ENCODE data around the gene FPR3.

FPR3 gene

DNA sequence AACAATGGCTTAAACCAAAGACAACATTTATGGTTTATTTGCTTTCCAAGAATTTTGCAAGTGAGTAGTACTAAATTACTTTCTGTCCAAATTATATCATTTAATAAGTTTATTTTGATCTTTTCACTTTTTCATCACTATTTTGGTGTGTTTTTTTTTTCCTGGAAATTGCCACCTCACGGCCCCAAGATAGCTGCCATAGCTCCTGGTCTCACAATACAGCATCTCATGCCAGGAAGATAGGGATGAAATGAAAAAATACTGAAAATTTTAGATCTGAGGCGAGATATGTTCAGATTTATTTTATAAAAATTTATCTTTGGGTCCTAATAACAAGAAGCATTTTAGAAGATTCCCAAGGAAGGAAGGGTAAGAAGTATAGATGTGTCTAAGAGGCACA, 6.9 kb upstream of the FPR3 start (continued):
- no peak for TF ChIP-seq ZNF645 (tag by site-specific recombination; IDR thresholded peaks at IDR 0.05)
- no peak for TF ChIP-seq ZNF221 (tag by site-specific recombination; IDR thresholded peaks at IDR 0.05; ENCODE audit: borderline replicate concordance)
- TF ChIP-seq ZNF114 (tag by site-specific recombination; IDR thresholded peaks at IDR 0.05) = no peak
- no peak for TF ChIP-seq ZSCAN4 (tag by site-specific recombination; IDR thresholded peaks at IDR 0.05)
- TF ChIP-seq ZNF433 (tag by site-specific recombination; IDR thresholded peaks at IDR 0.05; ENCODE audit: low read depth) = no peak
- no peak for TF ChIP-seq MEIS1 (CRISPR knock-in tag; IDR thresholded peaks at IDR 0.05; ENCODE audit: borderline replicate concordance)
- TF ChIP-seq ZBTB21 (tag by site-specific recombination; IDR thresholded peaks at IDR 0.05) = no peak
- no peak for TF ChIP-seq BCL11A (tag by site-specific recombination; IDR thresholded peaks at IDR 0.05; ENCODE audit: low read depth)

GRCh38 chr19:51789061-51789795, 5.7 kb upstream of the FPR3 start:
- Histone ChIP-seq H3K4me1 (ENCODE audit: control insufficient read depth, insufficient read depth, low read length) (no peaks in the 10 kb centered on the region), H3K36me3 (ENCODE audit: control insufficient read depth in 2 of 2, insufficient read depth in 1 of 2, low read length in 2 of 2) (no peaks in the 10 kb centered on the region), H3K9me3 (ENCODE audit: control insufficient read depth, insufficient read depth, low read depth, low read length) (no peaks in the 10 kb centered on the region), H3K27ac (ENCODE audit: extremely low read depth, low read depth, low read length) (no peak overlapping the region), H3K4me3 (ENCODE audit: low read depth, low read length) (no peak overlapping the region)
- ChIA-PET POLR2A (no interaction called here), CTCF (interaction anchor here (1.1 kb wide), 1 partner anchor 368 kb away, joined by 3 read pairs; no protein-coding TSS in a partner anchor)
- TF ChIP-seq MEIS1 (CRISPR knock-in tag; IDR thresholded peaks at IDR 0.05; ENCODE audit: borderline replicate concordance) = no peak
- TF ChIP-seq ZBTB20 (tag by site-specific recombination; IDR thresholded peaks at IDR 0.05) = no peak
- no peak for TF ChIP-seq ZNF112 (tag by site-specific recombination; IDR thresholded peaks at IDR 0.05)

DNA sequence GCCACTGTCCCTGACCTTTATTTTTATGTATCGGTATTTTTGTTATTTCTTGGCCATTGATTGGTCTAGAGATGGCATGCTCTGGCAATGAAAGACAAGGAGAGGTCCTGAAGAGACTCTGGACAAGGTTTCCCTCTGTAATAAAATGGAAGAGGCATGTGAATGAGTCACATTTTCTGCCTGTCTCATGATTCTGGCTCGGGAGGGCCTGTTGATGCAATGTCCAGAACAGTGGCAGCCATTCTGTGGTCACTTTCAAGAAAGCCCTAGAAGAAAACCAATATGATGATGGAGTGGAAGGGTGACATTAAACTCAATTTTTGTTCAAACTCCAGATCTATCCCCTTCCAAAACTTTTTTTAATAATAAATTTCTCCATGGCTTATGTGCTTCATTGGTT, 2.0 kb upstream of the FPR3 start:
- Histone ChIP-seq H3K9me3 (ENCODE audit: control insufficient read depth, insufficient read depth, low read depth, low read length) (no peaks in the 10 kb centered on the region), H3K36me3 (ENCODE audit: control insufficient read depth in 2 of 2, insufficient read depth in 1 of 2, low read length in 2 of 2) (no peaks in the 10 kb centered on the region), H3K27ac (ENCODE audit: extremely low read depth, low read depth, low read length) (no peak overlapping the region), H3K4me3 (ENCODE audit: low read depth, low read length) (no peak overlapping the region), H3K4me1 (ENCODE audit: control insufficient read depth, insufficient read depth, low read length) (no peaks in the 10 kb centered on the region)
- POLR2A ChIA-PET = no interaction called here
- TF ChIP-seq ZNF140 (tag by site-specific recombination; IDR thresholded peaks at IDR 0.05) (no peak), ZNF548 (tag by site-specific recombination; IDR thresholded peaks at IDR 0.05) (no peak)
- CTCF ChIA-PET = interaction anchor here (1.6 kb wide), 1 partner anchor 15 kb away, joined by 5 read pairs; no protein-coding TSS in a partner anchor

- H3K9me3 ChIP-seq (ENCODE audit: control insufficient read depth, insufficient read depth, low read depth, low read length) = no peaks in the 10 kb centered on the region
- ChIA-PET CTCF (interaction anchor here (1.0 to 1.6 kb wide), 2 partner anchors 16 to 187 kb away, joined by 3 to 5 read pairs; no protein-coding TSS in a partner anchor), POLR2A (no interaction called here)
- H3K4me1 ChIP-seq (ENCODE audit: control insufficient read depth, insufficient read depth, low read length) = no peaks in the 10 kb centered on the region
- H3K36me3 ChIP-seq (ENCODE audit: control insufficient read depth in 2 of 2, insufficient read depth in 1 of 2, low read length in 2 of 2) = no peaks in the 10 kb centered on the region
- H3K27ac ChIP-seq (ENCODE audit: extremely low read depth, low read depth, low read length) = no peak overlapping the region
- TF ChIP-seq SP7 (tag by site-specific recombination; IDR thresholded peaks at IDR 0.05) (no peak), ZBTB6 (tag by site-specific recombination; IDR thresholded peaks at IDR 0.05) (no peak), ZNF302 (tag by site-specific recombination; IDR thresholded peaks at IDR 0.05; ENCODE audit: low read depth) (no peak)
- no peak overlapping the region for H3K4me3 ChIP-seq (ENCODE audit: low read depth, low read length)
These were observed 963 bp upstream of the FPR3 start for GRCh38 chr19:51793994-51794393.
